Mucosa of rectum (tissue), 2 donors: ENCODE data around the gene PPRC1.
"Not testable (repeated sequence)": the region's sequence is repeated elsewhere in the genome, so short reads cannot be mapped to it uniquely, and the experiment has no call there.

Source experiments
- H3K27ac ChIP-seq, 2 donors: one replicate each; pipeline ENCODE4 v1.7.0; 2013; ENCODE audit warnings: inconsistent platforms in 2 of 2, low read depth in 2 of 2, low read length in 2 of 2
- H3K27me3 ChIP-seq, 2 donors: one replicate each; pipeline ENCODE4 v1.7.0; 2013; ENCODE audit warnings: low read length in 2 of 2; ENCODE audit not compliant: control insufficient read depth in 2 of 2, insufficient read depth in 2 of 2
- H3K36me3 ChIP-seq, 2 donors: one replicate each; pipeline ENCODE4 v1.7.0; 2013; ENCODE audit warnings: low read length in 2 of 2; ENCODE audit not compliant: control insufficient read depth in 2 of 2, insufficient read depth in 2 of 2
- H3K4me1 ChIP-seq, 2 donors: one replicate each; pipeline ENCODE4 v1.7.0; 2013; ENCODE audit warnings: low read length in 2 of 2, mild to moderate bottlenecking in 1 of 2; ENCODE audit not compliant: control insufficient read depth in 2 of 2, insufficient read depth in 2 of 2
- H3K4me3 ChIP-seq, 2 donors: one replicate each; pipeline ENCODE4 v1.7.0; 2013; ENCODE audit warnings: low read length in 2 of 2
- H3K9ac ChIP-seq, 2 donors: one replicate each; pipeline ENCODE4 v1.7.0; 2013; ENCODE audit warnings: low read length in 2 of 2, low read depth in 1 of 2, mild to moderate bottlenecking in 1 of 2
- H3K9me3 ChIP-seq, 2 donors: one replicate each; pipeline ENCODE4 v1.7.0; 2013; ENCODE audit warnings: low read length in 2 of 2; ENCODE audit not compliant: control insufficient read depth in 2 of 2
- donor health status: healthy.
- donor health status: Normal muscosa, but diverticular disease.

Gene PPRC1

DNA sequence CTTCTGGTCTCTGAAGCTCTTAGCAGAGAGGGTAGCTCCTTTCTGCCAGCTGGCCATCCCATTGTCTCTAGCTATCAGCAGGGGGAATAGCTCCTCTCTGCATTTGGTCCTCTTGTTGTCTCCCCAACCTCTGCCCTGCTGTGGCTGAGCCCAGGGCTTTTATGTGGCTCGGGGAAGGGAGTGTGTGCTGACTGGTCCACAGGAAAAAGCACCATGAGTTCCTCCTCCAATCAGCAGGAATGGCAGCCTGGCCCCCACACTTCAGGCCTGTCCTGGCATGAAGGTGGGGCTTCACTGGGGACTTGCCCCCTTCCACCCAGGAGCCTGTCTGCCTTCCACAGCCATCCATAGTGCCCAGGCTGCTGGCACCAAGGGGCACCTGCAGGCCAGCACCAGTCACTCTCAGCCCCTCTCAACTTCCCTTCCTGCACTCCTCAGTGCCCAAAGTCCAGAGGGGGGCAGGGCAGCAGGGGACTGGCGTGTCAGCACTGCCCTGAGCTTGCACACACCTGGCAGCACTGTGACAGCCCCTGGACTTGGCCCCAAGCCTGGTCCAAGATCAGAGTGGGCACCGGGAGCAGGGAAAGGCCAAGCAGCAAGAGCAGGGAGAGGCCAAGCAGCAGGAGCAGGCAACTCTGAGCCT lies 55.6 kb downstream of the PPRC1 start:
- H3K4me3 ChIP-seq, result no peak overlapping the region
- H3K9me3 ChIP-seq, result no peaks in the 10 kb centered on the region
- no peaks in the 10 kb centered on the region for H3K36me3 ChIP-seq
- no peaks in the 10 kb centered on the region for H3K27me3 ChIP-seq
- H3K4me1 ChIP-seq, result peaks cover 0 to 7% of the 10 kb centered on the region in 2 donors
- no peak overlapping the region for H3K27ac ChIP-seq
- no peak overlapping the region for H3K9ac ChIP-seq

DNA sequence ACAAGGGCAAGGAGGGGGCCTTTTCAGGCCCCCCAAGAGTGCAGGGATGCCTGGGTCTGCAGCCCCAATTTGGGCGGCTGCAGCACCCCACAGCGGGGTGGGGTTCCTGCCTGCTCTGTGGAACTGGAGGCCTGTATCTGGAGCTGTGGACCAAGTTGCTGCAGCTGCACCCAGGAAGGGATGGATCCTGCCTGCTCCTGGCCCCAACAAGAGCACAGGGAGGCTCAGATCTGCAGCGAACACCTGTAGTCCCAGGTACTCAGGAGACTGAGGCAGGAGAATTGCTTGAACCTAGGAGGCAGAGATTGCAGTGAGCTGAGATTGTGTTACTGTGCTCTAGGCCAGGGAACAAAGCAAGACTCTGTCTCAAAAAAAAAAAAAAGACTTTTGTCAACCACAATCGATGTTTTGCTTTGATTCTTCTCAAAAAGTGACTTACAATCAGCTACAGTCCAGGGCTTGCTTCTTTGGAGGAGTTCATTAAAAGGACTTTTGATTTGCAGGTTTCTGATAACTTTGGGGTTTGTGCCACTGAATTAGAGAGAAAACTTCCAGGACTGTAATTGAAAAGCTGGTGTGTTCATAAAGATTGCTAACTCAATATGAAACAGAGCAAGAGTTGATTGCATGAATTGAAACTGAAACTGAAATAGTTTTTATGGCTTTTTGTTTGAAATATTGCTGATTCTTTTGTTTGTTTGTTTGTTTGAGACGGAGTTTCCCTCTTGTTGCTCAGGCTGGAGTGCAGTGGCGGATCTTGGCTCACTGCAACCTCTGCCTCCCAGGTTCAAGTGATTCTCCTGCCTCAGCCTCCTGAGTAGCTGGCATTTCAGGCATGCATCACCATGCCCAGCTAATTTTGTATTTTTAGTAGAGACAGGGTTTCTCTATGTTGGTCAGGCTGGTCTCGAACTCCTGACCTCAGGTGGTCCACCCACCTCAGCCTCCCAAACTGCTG lies 56.4 kb downstream of the PPRC1 start:
- not testable (repeated sequence) for H3K27ac ChIP-seq, H3K9me3 ChIP-seq, H3K4me1 ChIP-seq, H3K36me3 ChIP-seq, H3K27me3 ChIP-seq, H3K9ac ChIP-seq
- peak overlapping the region in 1 of 2 donors; percentile 20 for H3K4me3 ChIP-seq

- Histone ChIP-seq H3K9ac (no peak overlapping the region), H3K27ac (no peak overlapping the region), H3K9me3 (no peaks in the 10 kb centered on the region), H3K27me3 (no peaks in the 10 kb centered on the region), H3K4me1 (peaks cover 0 to 7% of the 10 kb centered on the region in 2 donors), H3K36me3 (no peaks in the 10 kb centered on the region), H3K4me3 (no peak overlapping the region)
Measured at GRCh38 chr10:102191956-102192355, 59.1 kb downstream of the PPRC1 start.

GRCh38 chr10:102195296-102195870 lies 62.5 kb downstream of the PPRC1 start:
- Histone ChIP-seq H3K4me3 (no peak overlapping the region), H3K9me3 (no peaks in the 10 kb centered on the region), H3K9ac (no peak overlapping the region), H3K36me3 (no peaks in the 10 kb centered on the region), H3K27me3 (no peaks in the 10 kb centered on the region), H3K27ac (no peak overlapping the region), H3K4me1 (no peaks in the 10 kb centered on the region)

- Histone ChIP-seq H3K27me3 (no peaks in the 10 kb centered on the region), H3K4me3 (no peak overlapping the region), H3K27ac (no peak overlapping the region), H3K9me3 (no peaks in the 10 kb centered on the region), H3K36me3 (no peaks in the 10 kb centered on the region), H3K4me1 (no peaks in the 10 kb centered on the region), H3K9ac (no peak overlapping the region)
Measured at GRCh38 chr10:102196893-102197292, 64.1 kb downstream of the PPRC1 start.

- Histone ChIP-seq H3K4me1 (no peaks in the 10 kb centered on the region), H3K36me3 (no peaks in the 10 kb centered on the region), H3K27ac (no peak overlapping the region), H3K9me3 (no peaks in the 10 kb centered on the region), H3K27me3 (no peaks in the 10 kb centered on the region), H3K9ac (no peak overlapping the region), H3K4me3 (no peak overlapping the region)
Measured at GRCh38 chr10:102198027-102198426, 65.2 kb downstream of the PPRC1 start.
